Measurements from ENCODE around the gene REC114.

REC114 gene

GRCh38 chr15:73600413-73601335 lies 157.7 kb downstream of the REC114 start:
- no peak for TF ChIP-seq CTCF (IDR thresholded peaks at IDR 0.05)
- Histone ChIP-seq H3K79me2 (peaks cover 9% of the 10 kb centered on the region), H3K4me2 (ENCODE audit: low read length) (no peak overlapping the region), H3K4me3 (ENCODE audit: low read depth, low read length) (no peak overlapping the region), H3K4me1 (peaks cover 9% of the 10 kb centered on the region), H3K9me3 (ENCODE audit: control insufficient read depth, low read length) (no peaks in the 10 kb centered on the region), H2AFZ (no peak overlapping the region), H3K9ac (no peak overlapping the region), H3K36me3 (ENCODE audit: control insufficient read depth, insufficient read depth, low read length) (no peaks in the 10 kb centered on the region), H3K27ac (no peak overlapping the region), H3K27me3 (ENCODE audit: control insufficient read depth, insufficient read depth, low read length) (no peaks in the 10 kb centered on the region)

DNA sequence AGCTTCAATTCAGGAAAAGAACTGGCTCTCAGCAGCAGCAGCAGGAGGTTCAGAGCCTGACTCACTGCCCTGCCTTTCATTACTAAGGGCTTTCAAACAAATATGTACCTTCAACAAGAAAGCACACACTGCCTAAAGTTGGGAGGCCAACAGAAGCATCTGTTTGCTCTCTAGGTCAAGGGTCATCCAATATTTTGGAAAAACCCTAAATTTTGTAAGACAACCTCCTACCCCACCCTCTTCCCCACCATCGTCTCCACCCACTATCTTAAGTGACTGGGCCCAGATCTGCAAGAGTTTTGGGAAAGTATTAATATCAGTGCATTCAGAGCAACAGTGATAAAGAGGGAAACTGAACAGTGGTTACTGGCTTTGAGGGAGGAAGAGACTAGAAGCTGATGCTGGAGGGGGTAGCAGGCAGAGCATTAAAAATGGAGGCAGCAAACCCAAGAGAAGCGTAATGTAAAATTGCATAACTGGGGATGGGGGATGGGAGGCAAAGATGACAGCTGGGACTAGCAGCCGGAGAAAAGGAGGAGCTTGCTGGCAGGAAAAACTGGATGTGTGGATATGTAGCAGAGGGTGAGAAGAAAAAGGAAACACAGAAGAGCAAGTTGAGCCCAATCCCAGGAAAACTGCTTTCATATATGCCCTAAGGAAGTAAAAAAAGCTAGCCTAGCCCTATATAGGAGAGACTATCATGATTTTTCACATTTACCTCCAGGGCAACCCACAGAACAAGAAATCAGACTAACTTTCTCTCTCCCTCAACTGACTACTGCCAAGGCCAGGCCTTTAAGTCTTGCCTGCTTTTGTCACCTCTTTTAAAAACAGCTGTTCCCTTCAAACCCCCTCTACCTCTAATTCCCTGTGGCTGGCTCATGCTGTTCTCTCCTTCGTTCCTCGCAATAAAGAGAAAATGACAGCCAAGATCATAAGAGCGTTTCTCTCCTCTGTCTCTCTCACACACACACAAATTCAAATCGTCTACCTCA lies 158.8 kb downstream of the REC114 start:
- H3K9me3 ChIP-seq (ENCODE audit: control insufficient read depth, low read length): no peaks in the 10 kb centered on the region
- no peak overlapping the region for H3K9ac ChIP-seq
- no peak overlapping the region for H3K4me2 ChIP-seq (ENCODE audit: low read length)
- no peak overlapping the region for H3K27ac ChIP-seq
- no peak overlapping the region for H2AFZ ChIP-seq
- TF ChIP-seq CTCF (IDR thresholded peaks at IDR 0.05): no peak
- no peaks in the 10 kb centered on the region for H3K36me3 ChIP-seq (ENCODE audit: control insufficient read depth, insufficient read depth, low read length)
- H3K79me2 ChIP-seq: peaks cover 9% of the 10 kb centered on the region
- no peaks in the 10 kb centered on the region for H3K27me3 ChIP-seq (ENCODE audit: control insufficient read depth, insufficient read depth, low read length)
- no peak overlapping the region for H3K4me3 ChIP-seq (ENCODE audit: low read depth, low read length)
- H3K4me1 ChIP-seq: peaks cover 7% of the 10 kb centered on the region

DNA sequence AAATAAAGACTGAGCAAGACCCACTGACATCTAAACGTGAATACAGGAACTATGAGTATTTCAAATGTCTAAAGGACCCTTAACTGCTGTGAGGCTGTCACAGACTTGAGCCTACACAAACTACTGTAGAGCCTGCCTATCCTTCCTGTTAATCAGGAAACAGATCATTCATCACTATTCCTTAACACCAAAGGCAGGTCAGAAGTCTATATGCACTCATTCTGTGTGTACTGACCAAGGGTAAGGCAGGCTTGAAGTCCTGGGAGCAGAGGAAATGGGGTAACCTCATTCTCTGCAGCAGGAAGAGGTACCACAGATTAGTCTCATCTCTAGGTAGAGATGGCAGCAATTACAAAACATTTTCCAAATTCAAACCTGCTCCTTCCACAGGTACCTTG lies 159.5 kb downstream of the REC114 start:
- Histone ChIP-seq H3K9ac (no peak overlapping the region), H3K4me1 (peaks cover 7% of the 10 kb centered on the region)

DNA sequence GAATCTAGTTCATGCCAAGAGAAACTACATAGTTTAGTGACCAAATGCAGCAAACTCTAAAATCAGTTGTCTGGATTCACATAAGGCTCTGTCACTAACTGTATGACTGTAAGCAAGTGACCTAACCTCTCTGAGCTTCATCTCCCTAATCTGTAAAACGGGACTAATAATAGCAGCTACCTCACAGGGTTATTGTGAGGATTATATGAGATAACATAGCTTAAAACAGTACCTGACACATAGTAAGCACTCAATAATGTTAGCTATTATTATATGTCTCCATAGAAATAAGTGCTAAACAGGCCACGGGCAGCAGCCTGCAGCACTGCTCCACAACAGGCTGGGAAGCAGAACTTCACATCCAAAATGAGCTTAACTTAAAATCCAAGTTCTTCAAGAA lies 160.0 kb downstream of the REC114 start:
- Histone ChIP-seq H3K9ac (no peak overlapping the region), H3K36me3 (ENCODE audit: control insufficient read depth, insufficient read depth, low read length) (no peaks in the 10 kb centered on the region), H3K27ac (no peak overlapping the region), H2AFZ (no peak overlapping the region), H3K4me1 (peaks cover 8% of the 10 kb centered on the region), H3K79me2 (peaks cover 11% of the 10 kb centered on the region), H3K9me3 (ENCODE audit: control insufficient read depth, low read length) (no peaks in the 10 kb centered on the region), H3K4me2 (ENCODE audit: low read length) (no peak overlapping the region), H3K4me3 (ENCODE audit: low read depth, low read length) (no peak overlapping the region), H3K27me3 (ENCODE audit: control insufficient read depth, insufficient read depth, low read length) (no peaks in the 10 kb centered on the region)
- TF ChIP-seq CTCF (IDR thresholded peaks at IDR 0.05): no peak

More for the DNA sequence above, 159.5 kb downstream of the REC114 start:
- no peak overlapping the region for H3K4me2 ChIP-seq (ENCODE audit: low read length)
- no peaks in the 10 kb centered on the region for H3K9me3 ChIP-seq (ENCODE audit: control insufficient read depth, low read length)
- no peak overlapping the region for H3K27ac ChIP-seq
- TF ChIP-seq CTCF (IDR thresholded peaks at IDR 0.05): no peak
- no peaks in the 10 kb centered on the region for H3K27me3 ChIP-seq (ENCODE audit: control insufficient read depth, insufficient read depth, low read length)
- H3K79me2 ChIP-seq: peaks cover 13% of the 10 kb centered on the region
- no peak overlapping the region for H3K4me3 ChIP-seq (ENCODE audit: low read depth, low read length)
- H2AFZ ChIP-seq: no peak overlapping the region
- no peaks in the 10 kb centered on the region for H3K36me3 ChIP-seq (ENCODE audit: control insufficient read depth, insufficient read depth, low read length)

All from parathyroid adenoma (tissue), 2 donors.